ENCODE measurements around the gene MYO7B. TPM values are rescaled to one million over a fixed set of nuclear protein-coding genes. Genes with fewer than 3 reads are reported as not detected.

The MYO7B gene
- total RNA-seq, 2 donors from 2014 or later = 0.14 to 0.78 TPM

GRCh38 chr2:127618551-127619202 lies 83.2 kb downstream of the MYO7B start:
- Histone ChIP-seq H3K4me3 (no peak overlapping the region), H3K9me3 (no peaks in the 10 kb centered on the region), H3K27ac (no peak overlapping the region), H3K36me3 (no peaks in the 10 kb centered on the region), H3K4me1 (ENCODE audit: control insufficient read depth in 1 of 2, low read depth in 2 of 2) (no peaks in the 10 kb centered on the region), H3K27me3 (replicated peaks; ENCODE audit: insufficient read depth) (no peaks in the 10 kb centered on the region)
- ATAC-seq (ENCODE audit: insufficient number of reproducible peaks, low FRiP score, low read depth) (no peak), DNase-seq (ENCODE audit: low spot score) (no peak)
- no peak for TF ChIP-seq CTCF (IDR thresholded peaks at IDR 0.05)

GRCh38 chr2:127619203-127619590 lies 83.7 kb downstream of the MYO7B start:
- ATAC-seq (ENCODE audit: insufficient number of reproducible peaks, low FRiP score, low read depth) (no peak), DNase-seq (ENCODE audit: low spot score) (no peak)
- Histone ChIP-seq H3K27ac (no peak overlapping the region), H3K4me3 (no peak overlapping the region), H3K4me1 (ENCODE audit: control insufficient read depth in 1 of 2, low read depth in 2 of 2) (no peaks in the 10 kb centered on the region), H3K9me3 (no peaks in the 10 kb centered on the region), H3K36me3 (no peaks in the 10 kb centered on the region), H3K27me3 (replicated peaks; ENCODE audit: insufficient read depth) (no peaks in the 10 kb centered on the region)
- no peak for TF ChIP-seq CTCF (IDR thresholded peaks at IDR 0.05)

GRCh38 chr2:127619877-127620705 lies 84.6 kb downstream of the MYO7B start:
- no peaks in the 10 kb centered on the region for H3K27me3 ChIP-seq (replicated peaks; ENCODE audit: insufficient read depth)
- no peak for TF ChIP-seq CTCF (IDR thresholded peaks at IDR 0.05)
- no peak overlapping the region for H3K4me3 ChIP-seq
- H3K36me3 ChIP-seq = no peaks in the 10 kb centered on the region
- no peak for DNase-seq (ENCODE audit: low spot score)
- H3K9me3 ChIP-seq = no peaks in the 10 kb centered on the region
- no peak overlapping the region for H3K27ac ChIP-seq
- no peak for ATAC-seq (ENCODE audit: insufficient number of reproducible peaks, low FRiP score, low read depth)
- no peaks in the 10 kb centered on the region for H3K4me1 ChIP-seq (ENCODE audit: control insufficient read depth in 1 of 2, low read depth in 2 of 2)

GRCh38 chr2:127620866-127621265 lies 85.4 kb downstream of the MYO7B start:
- Histone ChIP-seq H3K36me3 (no peaks in the 10 kb centered on the region), H3K27me3 (replicated peaks; ENCODE audit: insufficient read depth) (no peaks in the 10 kb centered on the region), H3K27ac (no peak overlapping the region), H3K9me3 (no peaks in the 10 kb centered on the region), H3K4me3 (no peak overlapping the region), H3K4me1 (ENCODE audit: control insufficient read depth in 1 of 2, low read depth in 2 of 2) (no peaks in the 10 kb centered on the region)
- no peak for TF ChIP-seq CTCF (IDR thresholded peaks at IDR 0.05)
- DNase-seq (ENCODE audit: low spot score) = no peak
- no peak for ATAC-seq (ENCODE audit: insufficient number of reproducible peaks, low FRiP score, low read depth)

- H3K36me3 ChIP-seq = no peaks in the 10 kb centered on the region
- ATAC-seq (ENCODE audit: insufficient number of reproducible peaks, low FRiP score, low read depth) (no peak), DNase-seq (ENCODE audit: low spot score) (no peak)
- H3K27me3 ChIP-seq (replicated peaks; ENCODE audit: insufficient read depth) = no peaks in the 10 kb centered on the region
- H3K4me3 ChIP-seq = no peak overlapping the region
- no peak overlapping the region for H3K27ac ChIP-seq
- no peaks in the 10 kb centered on the region for H3K9me3 ChIP-seq
- no peaks in the 10 kb centered on the region for H3K4me1 ChIP-seq (ENCODE audit: control insufficient read depth in 1 of 2, low read depth in 2 of 2)
- no peak for TF ChIP-seq CTCF (IDR thresholded peaks at IDR 0.05)
These were observed 86.5 kb downstream of the MYO7B start for GRCh38 chr2:127621981-127622431.

All from thoracic aorta (tissue), 2 donors.